Retina (tissue), 1 donor: ENCODE data around the gene C1R.
A peak's percentile ranks its signal among the peaks of the same experiment; 100 is the strongest.

ENCODE experiments used
- DNase-seq: peaks from one replicate; pipeline ENCODE4 v3.0.0-alpha.2; 2016

Gene C1R

GRCh38 chr12:7092229-7092985 lies at the start of gene C1R:
C1R (minus strand) TSS chr12:7092445; CDS start chr12:7092388, 57 bp downstream.
- DNase-seq = peak; percentile 81

DNA sequence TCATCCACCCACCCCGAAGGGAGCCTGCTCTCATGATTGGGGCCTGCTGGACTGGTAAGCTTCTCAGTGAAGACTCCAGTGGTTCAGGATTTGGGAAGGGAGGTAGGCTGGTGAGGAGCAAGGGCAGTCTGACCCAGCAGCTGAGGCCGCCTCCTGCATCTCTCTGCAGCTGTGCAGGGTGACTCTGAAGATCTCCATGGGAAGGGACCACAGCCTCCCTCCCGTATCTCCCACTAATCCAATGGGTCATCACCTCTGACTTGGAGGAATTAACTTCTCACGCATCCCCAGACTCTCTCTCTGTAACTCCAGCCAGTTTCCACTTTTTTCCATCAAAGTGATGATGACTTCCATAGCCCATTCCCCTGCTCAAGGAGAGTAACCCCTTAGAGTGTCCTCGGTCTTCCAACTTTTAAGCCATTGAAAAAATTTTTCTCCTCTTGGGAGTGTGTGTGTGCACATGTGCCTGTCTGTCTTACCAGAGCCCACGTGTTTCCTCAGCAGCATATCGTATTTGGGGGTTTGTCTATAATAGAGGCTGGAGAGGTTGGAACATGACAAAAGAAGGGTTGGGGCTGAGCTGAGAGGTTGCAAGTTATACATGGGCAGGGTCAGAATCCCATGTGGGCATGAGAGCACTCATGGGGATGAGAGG lies 49.2 kb upstream of the C1R start:
- DNase-seq = no peak

DNA sequence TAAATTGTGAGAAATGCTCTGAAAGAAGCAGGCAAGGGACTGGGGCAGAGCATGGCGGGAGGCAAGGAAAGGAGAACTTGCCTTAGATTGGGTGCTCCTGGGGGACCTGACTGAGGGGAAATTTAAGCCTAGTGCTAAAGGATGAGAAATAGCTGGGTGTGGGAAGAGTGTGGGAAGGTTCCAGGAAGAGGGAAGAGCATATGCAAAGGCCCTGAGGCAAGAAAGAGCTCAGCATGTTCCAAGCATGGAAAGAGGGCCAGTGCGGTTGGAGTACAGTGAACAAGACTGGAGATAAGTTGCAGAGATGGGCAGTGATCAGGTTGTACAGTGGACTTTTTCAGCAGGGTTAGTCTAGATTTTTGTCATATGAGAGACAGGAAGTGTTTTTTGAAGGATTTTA lies 47.0 kb upstream of the C1R start:
- DNase-seq = no peak

DNA sequence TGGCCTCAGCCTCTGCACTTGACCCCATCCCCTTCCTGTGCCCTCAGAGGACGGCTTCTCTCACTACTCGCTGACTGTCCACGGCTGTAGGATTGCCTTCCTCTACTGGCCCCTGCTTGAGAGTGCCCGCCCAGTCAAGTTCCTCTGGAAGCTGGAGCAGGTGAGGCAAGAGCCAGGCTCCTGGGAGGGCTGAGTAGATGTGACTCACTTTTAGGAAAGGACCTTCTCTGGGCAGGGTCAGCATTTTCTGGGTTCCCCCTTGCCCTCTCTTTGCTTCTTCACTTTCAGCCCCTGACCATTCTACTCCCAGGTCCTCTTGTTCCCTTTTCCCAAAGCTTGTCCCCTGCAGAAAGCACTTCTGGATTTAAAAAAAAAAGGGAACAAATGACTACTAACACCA lies 45.7 kb upstream of the C1R start:
- DNase-seq = no peak

GRCh38 chr12:7136676-7137075 lies 44.4 kb upstream of the C1R start:
- DNase-seq = no peak

DNA sequence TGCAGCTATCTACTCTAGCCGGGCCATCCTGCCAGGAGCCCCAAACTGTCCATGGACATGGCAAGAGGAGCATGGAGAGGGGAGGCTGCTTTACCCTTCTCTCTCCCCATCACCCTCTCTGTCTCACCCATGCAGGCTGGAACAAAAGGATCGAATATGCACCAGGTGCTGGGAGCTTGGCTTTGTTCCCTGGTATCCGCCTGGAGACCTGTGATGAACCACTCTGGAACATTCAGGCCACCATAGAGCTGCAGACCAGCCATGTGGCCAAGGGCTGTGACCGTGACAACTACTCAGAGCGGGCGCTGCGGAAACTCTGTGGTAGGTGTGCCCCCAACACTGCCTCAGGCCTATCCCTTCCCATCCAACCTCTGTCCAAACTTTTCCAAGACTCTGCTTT lies 43.8 kb upstream of the C1R start:
- no peak for DNase-seq

- DNase-seq = no peak
These were observed 42.3 kb upstream of the C1R start for GRCh38 chr12:7134396-7135166.

- peak; percentile 24 for DNase-seq
These were observed 39.2 kb upstream of the C1R start for GRCh38 chr12:7131502-7131866.

DNA sequence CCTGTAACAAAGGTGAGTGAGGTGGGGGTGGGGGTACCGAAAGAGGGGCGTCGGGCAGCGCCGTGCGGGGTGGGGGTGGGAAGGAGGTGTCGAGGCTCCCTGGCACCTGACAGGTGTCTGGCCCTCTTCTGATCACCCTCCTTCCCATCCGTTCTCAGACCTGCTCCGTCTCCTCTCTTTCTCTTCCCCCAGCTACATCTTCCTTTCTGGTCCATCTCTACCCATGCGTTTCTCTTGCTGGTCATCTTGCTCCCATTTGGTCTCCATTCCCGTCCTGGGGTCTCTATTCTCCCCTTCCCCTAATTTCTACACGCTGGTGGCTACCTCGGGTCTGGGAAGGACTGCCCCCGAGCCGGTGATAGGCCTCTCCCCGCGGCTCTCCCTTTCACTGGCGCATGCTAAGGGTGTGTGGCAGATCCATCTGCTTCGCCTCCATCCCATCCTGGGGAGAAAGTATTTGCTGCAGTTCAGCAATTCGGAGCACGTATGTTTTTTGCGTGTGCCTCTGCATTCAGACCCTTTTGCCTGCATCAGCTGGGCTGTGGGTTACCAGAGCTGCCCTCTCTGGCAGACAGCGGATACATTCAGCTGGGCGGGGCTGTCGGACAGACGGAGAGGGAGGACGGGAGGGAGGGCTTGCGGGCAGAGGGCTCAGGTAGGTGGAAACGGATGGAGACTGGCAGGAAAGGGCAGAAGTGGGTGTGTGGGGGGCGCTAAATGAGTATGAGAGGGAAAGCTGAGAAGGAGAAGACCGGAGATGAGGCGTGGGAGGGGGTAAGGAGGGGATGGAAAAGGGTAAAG lies 38.7 kb upstream of the C1R start:
- DNase-seq = peak; percentile 64

- peak; percentile 87 for DNase-seq
These were observed 37.8 kb upstream of the C1R start, which contains the start of gene CLSTN3 for GRCh38 chr12:7129872-7130691. CLSTN3 (plus strand) TSS chr12:7130371; CDS start chr12:7130649, 278 bp downstream.

DNA sequence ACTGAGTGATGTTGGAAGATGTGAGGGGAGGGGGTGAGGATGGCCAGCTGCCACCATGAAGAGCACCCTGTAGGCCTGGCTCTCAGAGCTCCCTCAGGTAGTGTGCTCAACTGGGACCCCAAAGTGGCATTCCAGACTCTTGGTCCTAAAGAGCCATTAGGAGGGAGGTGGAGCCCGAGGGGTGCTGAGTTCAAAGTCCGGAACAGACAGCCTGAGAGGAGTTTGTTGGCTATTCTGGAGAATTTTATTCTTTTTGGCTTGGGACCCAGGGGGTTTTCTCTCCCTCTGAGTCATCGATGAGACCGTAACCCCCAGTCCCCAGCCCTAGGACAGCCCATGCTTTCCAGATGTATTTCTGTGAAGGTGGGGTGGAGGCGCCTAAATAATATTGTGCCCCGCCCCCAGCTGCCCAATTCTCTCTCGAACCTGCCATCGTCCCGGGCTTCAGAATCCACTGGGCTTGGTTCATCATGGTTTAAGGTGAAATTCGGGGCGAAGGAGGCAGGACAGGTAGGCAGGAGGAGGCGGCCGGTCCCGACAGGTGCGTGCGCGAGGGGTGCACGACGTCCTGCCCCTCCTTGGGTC lies 37.1 kb upstream of the C1R start:
- no peak for DNase-seq

- no peak for DNase-seq
These were observed 36.5 kb upstream of the C1R start, which contains the start of gene RBP5 for GRCh38 chr12:7128681-7129286. RBP5 (minus strand) TSS chr12:7128889; CDS start chr12:7128775, 114 bp downstream.

DNA sequence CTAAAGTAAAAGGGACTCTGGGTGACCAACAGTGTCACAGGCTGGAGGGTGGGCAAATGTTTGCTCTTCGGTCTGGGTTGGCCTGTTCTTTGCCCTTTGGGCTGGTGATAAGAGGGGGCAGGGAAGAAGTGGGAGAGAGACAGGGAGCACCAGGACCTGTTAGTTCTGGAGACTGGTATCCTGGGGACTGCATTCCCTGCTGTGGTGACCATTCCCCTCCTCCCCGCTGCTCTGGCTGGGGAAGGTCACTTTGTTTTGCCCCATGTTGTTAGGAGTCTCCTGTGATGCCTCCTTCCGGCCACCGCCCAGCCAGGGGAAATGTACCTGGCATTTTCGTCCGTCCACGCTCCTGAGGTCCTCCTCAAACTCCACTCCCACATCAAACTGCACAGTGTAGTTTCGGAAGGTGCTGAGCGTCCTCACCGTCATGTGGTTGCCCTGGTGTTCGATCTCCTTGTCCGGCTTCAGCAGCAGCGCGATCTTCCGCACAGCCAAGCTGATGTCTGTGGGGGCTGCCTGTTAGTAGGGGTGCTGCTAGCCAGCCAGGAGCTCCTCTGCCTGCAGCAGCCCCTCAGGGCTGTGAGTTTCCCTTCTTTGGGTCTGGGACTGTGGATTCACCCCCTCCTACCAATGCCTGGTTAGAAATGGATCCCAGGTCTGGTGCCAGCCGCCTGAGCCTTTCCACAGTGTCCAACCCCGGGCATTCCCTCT lies 35.8 kb upstream of the C1R start:
- no peak for DNase-seq

GRCh38 chr12:7125632-7126227 lies 33.5 kb upstream of the C1R start:
- DNase-seq = no peak

- DNase-seq = no peak
These were observed 31.7 kb upstream of the C1R start for GRCh38 chr12:7123806-7124522.

DNA sequence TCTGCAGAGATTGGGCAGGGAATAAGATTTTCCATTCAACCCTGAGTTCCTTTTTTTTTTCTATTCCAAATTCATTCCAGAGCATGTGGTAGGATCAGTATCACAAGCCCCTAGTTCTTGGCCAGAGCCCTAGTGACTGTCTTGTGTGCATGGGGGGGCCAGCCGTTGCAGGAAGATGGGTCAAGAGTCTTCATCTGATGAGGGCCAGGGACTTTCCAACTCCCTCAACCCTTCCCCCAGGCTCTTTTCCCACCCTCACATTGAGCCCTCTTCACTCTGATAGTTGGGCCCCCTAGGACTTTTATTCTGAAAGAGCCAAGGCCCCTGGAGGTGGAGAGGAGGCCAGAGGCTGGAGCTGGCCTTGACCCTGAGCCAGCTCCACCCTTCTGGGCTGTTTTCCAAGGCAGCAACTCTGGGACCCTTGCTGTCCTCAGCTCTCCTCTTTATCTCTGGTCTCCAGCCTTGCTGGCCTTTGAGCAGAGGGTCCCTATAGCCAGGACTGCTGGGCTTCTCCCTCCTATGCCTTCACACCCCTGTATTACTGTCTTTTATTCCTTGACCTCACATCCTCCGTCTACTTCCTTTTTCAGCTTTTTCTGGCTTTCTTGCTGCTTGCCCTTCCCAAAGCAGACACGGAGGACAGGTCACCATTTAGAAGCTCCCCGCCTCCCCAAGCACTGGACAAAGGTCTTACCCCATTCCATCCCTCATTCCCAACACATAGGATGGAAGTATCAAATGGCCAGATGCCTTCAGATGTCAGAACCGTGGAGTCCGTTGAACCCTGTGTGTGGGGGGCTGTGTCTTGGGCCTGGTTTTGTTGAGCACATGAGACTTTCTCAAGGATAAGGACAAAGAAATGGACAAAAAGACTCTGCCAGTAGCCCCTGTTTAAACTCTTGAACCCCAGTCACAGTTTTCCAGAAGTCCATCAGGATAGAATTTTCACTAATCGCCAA lies 30.8 kb upstream of the C1R start:
- no peak for DNase-seq

- DNase-seq = no peak
These were observed 29.1 kb upstream of the C1R start for GRCh38 chr12:7121324-7121723.

DNA sequence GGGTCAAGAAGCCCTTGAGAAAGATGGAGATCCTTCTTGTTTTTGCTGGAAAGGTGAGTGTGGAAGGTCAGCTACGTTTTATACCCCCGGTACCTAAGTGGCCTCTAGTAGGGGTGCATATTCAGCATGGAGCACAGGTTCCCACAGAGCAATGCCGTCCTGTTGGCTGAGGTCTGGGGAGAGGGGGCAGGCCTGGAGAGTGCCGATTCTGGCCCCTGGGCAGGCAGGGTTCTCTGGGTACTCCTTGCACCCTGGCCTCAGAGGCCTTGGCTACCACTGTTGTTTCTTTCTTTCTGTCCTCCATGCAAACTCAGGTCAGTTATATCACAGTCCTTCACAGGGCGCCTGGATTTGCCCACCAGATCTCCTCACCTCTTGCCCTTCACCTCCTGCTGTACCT lies 27.9 kb upstream of the C1R start:
- DNase-seq = no peak
